Measurements from ENCODE around the gene IGLL1.

DNA sequence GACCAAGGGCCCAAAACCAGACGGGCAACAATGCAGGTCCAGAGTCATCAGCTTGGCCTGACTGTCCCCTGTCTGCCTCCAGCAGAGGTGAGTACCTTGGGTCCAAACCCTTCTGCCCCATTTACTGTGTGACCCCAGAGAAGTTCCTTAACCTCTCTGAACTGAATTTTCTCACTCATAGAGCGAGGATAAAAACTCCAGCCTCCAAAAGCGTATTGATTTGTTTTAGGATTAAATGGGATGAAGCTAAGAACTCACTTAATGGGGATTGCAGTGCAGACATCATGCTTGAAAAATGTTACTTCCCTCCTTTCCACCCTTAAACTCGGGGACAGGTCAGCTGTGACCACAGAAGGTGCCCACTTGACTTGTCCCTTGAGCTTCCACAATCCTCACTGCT lies 22.6 kb downstream of the IGLL1 start:
- TF ChIP-seq POLR2A (IDR thresholded peaks at IDR 0.05): no peak
- TF ChIP-seq, protein P1, sequence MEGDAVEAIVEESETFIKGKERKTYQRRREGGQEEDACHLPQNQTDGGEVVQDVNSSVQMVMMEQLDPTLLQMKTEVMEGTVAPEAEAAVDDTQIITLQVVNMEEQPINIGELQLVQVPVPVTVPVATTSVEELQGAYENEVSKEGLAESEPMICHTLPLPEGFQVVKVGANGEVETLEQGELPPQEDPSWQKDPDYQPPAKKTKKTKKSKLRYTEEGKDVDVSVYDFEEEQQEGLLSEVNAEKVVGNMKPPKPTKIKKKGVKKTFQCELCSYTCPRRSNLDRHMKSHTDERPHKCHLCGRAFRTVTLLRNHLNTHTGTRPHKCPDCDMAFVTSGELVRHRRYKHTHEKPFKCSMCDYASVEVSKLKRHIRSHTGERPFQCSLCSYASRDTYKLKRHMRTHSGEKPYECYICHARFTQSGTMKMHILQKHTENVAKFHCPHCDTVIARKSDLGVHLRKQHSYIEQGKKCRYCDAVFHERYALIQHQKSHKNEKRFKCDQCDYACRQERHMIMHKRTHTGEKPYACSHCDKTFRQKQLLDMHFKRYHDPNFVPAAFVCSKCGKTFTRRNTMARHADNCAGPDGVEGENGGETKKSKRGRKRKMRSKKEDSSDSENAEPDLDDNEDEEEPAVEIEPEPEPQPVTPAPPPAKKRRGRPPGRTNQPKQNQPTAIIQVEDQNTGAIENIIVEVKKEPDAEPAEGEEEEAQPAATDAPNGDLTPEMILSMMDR (IDR thresholded peaks at IDR 0.05): no peak

Data from testis (tissue), 2 donors.